ENCODE results near the gene GTPBP2. TPM values are rescaled to one million over a fixed set of nuclear protein-coding genes. Genes with fewer than 3 reads are reported as not detected.

Gene GTPBP2
- total and polyA plus RNA-seq, 2 experiments from 2014 or later: 17.5 to 55.9 TPM

DNA sequence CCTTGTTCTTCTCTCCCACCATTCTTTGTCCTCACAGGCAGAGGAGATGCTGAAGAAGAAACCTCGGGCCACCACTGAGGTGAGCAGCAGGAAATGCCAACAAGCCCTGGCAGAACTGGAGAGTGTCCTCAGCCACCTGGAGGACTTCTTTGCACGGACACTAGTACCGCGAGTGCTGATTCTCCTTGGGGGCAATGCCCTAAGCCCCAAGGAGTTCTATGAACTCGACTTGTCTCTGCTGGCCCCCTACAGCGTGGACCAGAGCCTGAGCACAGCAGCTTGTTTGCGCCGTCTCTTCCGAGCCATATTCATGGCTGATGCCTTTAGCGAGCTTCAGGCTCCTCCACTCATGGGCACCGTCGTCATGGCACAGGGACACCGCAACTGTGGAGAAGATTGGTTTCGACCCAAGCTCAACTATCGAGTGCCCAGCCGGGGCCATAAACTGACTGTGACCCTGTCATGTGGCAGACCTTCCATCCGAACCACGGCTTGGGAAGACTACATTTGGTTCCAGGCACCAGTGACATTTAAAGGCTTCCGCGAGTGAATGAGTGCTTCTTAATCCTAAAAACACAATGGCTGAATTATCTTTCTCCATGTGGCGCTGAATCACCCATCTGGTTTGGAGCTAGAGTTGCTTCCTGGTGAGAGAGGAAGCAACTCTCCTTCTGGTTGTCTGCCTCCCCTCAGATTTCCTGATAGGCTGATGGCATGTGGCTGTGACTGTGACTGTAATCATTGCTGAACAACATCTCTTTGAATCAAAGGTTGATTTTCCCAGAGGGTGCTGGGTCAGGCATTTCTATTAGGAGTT lies 11.1 kb upstream of the GTPBP2 start (continued):
- TF ChIP-seq, protein P1, sequence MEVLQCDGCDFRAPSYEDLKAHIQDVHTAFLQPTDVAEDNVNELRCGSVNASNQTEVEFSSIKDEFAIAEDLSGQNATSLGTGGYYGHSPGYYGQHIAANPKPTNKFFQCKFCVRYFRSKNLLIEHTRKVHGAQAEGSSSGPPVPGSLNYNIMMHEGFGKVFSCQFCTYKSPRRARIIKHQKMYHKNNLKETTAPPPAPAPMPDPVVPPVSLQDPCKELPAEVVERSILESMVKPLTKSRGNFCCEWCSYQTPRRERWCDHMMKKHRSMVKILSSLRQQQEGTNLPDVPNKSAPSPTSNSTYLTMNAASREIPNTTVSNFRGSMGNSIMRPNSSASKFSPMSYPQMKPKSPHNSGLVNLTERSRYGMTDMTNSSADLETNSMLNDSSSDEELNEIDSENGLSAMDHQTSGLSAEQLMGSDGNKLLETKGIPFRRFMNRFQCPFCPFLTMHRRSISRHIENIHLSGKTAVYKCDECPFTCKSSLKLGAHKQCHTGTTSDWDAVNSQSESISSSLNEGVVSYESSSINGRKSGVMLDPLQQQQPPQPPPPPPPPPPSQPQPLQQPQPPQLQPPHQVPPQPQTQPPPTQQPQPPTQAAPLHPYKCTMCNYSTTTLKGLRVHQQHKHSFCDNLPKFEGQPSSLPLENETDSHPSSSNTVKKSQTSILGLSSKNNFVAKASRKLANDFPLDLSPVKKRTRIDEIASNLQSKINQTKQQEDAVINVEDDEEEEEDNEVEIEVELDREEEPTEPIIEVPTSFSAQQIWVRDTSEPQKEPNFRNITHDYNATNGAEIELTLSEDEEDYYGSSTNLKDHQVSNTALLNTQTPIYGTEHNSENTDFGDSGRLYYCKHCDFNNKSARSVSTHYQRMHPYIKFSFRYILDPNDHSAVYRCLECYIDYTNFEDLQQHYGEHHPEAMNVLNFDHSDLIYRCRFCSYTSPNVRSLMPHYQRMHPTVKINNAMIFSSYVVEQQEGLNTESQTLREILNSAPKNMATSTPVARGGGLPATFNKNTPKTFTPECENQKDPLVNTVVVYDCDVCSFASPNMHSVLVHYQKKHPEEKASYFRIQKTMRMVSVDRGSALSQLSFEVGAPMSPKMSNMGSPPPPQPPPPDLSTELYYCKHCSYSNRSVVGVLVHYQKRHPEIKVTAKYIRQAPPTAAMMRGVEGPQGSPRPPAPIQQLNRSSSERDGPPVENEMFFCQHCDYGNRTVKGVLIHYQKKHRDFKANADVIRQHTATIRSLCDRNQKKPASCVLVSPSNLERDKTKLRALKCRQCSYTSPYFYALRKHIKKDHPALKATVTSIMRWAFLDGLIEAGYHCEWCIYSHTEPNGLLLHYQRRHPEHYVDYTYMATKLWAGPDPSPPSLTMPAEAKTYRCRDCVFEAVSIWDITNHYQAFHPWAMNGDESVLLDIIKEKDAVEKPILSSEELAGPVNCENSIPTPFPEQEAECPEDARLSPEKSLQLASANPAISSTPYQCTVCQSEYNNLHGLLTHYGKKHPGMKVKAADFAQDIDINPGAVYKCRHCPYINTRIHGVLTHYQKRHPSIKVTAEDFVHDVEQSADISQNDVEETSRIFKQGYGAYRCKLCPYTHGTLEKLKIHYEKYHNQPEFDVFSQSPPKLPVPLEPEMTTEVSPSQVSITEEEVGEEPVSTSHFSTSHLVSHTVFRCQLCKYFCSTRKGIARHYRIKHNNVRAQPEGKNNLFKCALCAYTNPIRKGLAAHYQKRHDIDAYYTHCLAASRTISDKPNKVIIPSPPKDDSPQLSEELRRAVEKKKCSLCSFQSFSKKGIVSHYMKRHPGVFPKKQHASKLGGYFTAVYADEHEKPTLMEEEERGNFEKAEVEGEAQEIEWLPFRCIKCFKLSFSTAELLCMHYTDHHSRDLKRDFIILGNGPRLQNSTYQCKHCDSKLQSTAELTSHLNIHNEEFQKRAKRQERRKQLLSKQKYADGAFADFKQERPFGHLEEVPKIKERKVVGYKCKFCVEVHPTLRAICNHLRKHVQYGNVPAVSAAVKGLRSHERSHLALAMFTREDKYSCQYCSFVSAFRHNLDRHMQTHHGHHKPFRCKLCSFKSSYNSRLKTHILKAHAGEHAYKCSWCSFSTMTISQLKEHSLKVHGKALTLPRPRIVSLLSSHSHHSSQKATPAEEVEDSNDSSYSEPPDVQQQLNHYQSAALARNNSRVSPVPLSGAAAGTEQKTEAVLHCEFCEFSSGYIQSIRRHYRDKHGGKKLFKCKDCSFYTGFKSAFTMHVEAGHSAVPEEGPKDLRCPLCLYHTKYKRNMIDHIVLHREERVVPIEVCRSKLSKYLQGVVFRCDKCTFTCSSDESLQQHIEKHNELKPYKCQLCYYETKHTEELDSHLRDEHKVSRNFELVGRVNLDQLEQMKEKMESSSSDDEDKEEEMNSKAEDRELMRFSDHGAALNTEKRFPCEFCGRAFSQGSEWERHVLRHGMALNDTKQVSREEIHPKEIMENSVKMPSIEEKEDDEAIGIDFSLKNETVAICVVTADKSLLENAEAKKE (CRISPR knock-in tag; IDR thresholded peaks at IDR 0.05): no peak
- TF ChIP-seq JUNB (IDR thresholded peaks at IDR 0.05; ENCODE audit: unreplicated experiment): no peak
- TF ChIP-seq STAT1 (IDR thresholded peaks at IDR 0.05; ENCODE audit: unreplicated experiment): no peak

DNA sequence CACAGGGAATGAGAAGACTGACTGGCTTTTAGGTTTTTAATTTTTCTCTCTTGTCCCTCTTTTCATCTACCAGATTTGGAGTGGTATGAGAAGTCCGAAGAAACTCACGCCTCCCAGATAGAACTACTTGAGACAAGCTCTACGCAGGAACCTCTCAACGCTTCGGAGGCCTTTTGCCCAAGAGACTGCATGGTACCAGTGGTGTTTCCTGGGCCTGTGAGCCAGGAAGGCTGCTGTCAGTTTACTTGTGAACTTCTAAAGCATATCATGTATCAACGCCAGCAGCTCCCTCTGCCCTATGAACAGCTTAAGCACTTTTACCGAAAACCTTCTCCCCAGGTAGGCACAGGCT lies 7.2 kb upstream of the GTPBP2 start:
- H3K9me2 ChIP-seq (ENCODE audit: insufficient read depth): no peaks in the 10 kb centered on the region
- peak overlapping the region; percentile 96 for H3K27ac Mint-ChIP-seq
- H3K27me3 Mint-ChIP-seq (ENCODE audit: insufficient read depth, low read depth, poor library complexity): peaks cover 7% of the 10 kb centered on the region
- peaks cover 13% of the 10 kb centered on the region for H3K4me1 ChIP-seq (ENCODE audit: insufficient read depth)
- H3K4me3 ChIP-seq: peak overlapping the region; percentile 99
- H3K4me2 ChIP-seq: peak overlapping the region; percentile 94
- peaks cover 23% of the 10 kb centered on the region for H4K20me1 ChIP-seq (replicated peaks; ENCODE audit: insufficient read depth)
- peaks cover 16% of the 10 kb centered on the region for H3K4me1 Mint-ChIP-seq
- no peaks in the 10 kb centered on the region for H3K9me3 Mint-ChIP-seq
- peak overlapping the region; percentile 76 for H2AFZ ChIP-seq
- peaks cover 53% of the 10 kb centered on the region for H3K36me3 Mint-ChIP-seq (ENCODE audit: low read depth)
- peaks cover 44% of the 10 kb centered on the region for H3K79me2 ChIP-seq (replicated peaks; ENCODE audit: insufficient read depth)
- H3K27me3 ChIP-seq (ENCODE audit: insufficient read depth): no peaks in the 10 kb centered on the region
- H3F3A ChIP-seq (replicated peaks; ENCODE audit: low read depth): 0 out of 2 replicates have a peak, but pooled peaks cover 3% of the 10 kb centered on the region
- peaks cover 19% of the 10 kb centered on the region for H3K36me3 ChIP-seq (ENCODE audit: insufficient read depth)
- no peak for ATAC-seq
- H3K27ac ChIP-seq (ENCODE audit: low read depth): 0 out of 2 replicates have a peak overlapping the region, but pooled peaks have one; percentile 51
- peak; percentile 10 for DNase-seq (ENCODE audit: low spot score)
- peak overlapping the region; percentile 98 for H3K4me3 Mint-ChIP-seq
- TF ChIP-seq ZNF331 (CRISPR knock-in tag; IDR thresholded peaks at IDR 0.05; ENCODE audit: low read depth) (no peak), ZNF114 (CRISPR knock-in tag; IDR thresholded peaks at IDR 0.05) (no peak), EZH2 (IDR thresholded peaks at IDR 0.05; ENCODE audit: low read depth, unreplicated experiment) (no peak), JUNB (IDR thresholded peaks at IDR 0.05; ENCODE audit: unreplicated experiment) (no peak), CREB1 (CRISPR knock-in tag; IDR thresholded peaks at IDR 0.05; ENCODE audit: low read depth) (no peak), POLR2AphosphoS5 (IDR thresholded peaks at IDR 0.05; ENCODE audit: low read depth) (no peak), EZH2phosphoT487 (IDR thresholded peaks at IDR 0.05; ENCODE audit: unreplicated experiment) (no peak)
- TF ChIP-seq, protein P2, sequence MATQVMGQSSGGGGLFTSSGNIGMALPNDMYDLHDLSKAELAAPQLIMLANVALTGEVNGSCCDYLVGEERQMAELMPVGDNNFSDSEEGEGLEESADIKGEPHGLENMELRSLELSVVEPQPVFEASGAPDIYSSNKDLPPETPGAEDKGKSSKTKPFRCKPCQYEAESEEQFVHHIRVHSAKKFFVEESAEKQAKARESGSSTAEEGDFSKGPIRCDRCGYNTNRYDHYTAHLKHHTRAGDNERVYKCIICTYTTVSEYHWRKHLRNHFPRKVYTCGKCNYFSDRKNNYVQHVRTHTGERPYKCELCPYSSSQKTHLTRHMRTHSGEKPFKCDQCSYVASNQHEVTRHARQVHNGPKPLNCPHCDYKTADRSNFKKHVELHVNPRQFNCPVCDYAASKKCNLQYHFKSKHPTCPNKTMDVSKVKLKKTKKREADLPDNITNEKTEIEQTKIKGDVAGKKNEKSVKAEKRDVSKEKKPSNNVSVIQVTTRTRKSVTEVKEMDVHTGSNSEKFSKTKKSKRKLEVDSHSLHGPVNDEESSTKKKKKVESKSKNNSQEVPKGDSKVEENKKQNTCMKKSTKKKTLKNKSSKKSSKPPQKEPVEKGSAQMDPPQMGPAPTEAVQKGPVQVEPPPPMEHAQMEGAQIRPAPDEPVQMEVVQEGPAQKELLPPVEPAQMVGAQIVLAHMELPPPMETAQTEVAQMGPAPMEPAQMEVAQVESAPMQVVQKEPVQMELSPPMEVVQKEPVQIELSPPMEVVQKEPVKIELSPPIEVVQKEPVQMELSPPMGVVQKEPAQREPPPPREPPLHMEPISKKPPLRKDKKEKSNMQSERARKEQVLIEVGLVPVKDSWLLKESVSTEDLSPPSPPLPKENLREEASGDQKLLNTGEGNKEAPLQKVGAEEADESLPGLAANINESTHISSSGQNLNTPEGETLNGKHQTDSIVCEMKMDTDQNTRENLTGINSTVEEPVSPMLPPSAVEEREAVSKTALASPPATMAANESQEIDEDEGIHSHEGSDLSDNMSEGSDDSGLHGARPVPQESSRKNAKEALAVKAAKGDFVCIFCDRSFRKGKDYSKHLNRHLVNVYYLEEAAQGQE (IDR thresholded peaks at IDR 0.05; ENCODE audit: unreplicated experiment): no peak
- TF ChIP-seq, protein P3, sequence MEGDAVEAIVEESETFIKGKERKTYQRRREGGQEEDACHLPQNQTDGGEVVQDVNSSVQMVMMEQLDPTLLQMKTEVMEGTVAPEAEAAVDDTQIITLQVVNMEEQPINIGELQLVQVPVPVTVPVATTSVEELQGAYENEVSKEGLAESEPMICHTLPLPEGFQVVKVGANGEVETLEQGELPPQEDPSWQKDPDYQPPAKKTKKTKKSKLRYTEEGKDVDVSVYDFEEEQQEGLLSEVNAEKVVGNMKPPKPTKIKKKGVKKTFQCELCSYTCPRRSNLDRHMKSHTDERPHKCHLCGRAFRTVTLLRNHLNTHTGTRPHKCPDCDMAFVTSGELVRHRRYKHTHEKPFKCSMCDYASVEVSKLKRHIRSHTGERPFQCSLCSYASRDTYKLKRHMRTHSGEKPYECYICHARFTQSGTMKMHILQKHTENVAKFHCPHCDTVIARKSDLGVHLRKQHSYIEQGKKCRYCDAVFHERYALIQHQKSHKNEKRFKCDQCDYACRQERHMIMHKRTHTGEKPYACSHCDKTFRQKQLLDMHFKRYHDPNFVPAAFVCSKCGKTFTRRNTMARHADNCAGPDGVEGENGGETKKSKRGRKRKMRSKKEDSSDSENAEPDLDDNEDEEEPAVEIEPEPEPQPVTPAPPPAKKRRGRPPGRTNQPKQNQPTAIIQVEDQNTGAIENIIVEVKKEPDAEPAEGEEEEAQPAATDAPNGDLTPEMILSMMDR (conservative IDR thresholded peaks at IDR 0.05; ENCODE audit: low read depth in 2 of 2): no peak
- TF ChIP-seq, protein P4, sequence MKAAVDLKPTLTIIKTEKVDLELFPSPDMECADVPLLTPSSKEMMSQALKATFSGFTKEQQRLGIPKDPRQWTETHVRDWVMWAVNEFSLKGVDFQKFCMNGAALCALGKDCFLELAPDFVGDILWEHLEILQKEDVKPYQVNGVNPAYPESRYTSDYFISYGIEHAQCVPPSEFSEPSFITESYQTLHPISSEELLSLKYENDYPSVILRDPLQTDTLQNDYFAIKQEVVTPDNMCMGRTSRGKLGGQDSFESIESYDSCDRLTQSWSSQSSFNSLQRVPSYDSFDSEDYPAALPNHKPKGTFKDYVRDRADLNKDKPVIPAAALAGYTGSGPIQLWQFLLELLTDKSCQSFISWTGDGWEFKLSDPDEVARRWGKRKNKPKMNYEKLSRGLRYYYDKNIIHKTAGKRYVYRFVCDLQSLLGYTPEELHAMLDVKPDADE (IDR thresholded peaks at IDR 0.05): no peak
